Neuron (in vitro differentiated cells): ENCODE data around the gene NECTIN1.

ENCODE experiments used
- H2AFZ ChIP-seq: one replicate; pipeline ENCODE4 v1.6.1; 2013; ENCODE audit warnings: low read depth, mild to moderate bottlenecking, inconsistent platforms, low read length, moderate library complexity
- H3K27me3 ChIP-seq: one replicate; pipeline ENCODE4 v1.6.1; 2013; ENCODE audit warnings: low read length; ENCODE audit not compliant: insufficient read depth
- H3K36me3 ChIP-seq: one replicate; pipeline ENCODE4 v1.6.1; 2013; ENCODE audit warnings: low read length; ENCODE audit not compliant: insufficient read depth
- H3K4me1 ChIP-seq: one replicate; pipeline ENCODE4 v1.6.1; 2013; ENCODE audit warnings: low read length; ENCODE audit not compliant: insufficient read depth
- H3K4me3 ChIP-seq: 2 replicates; pipeline ENCODE4 v1.5.1; 2013; ENCODE audit warnings: mild to moderate bottlenecking, low read length, moderate library complexity
- H3K9me3 ChIP-seq: one replicate; pipeline ENCODE4 v1.6.1; 2013; ENCODE audit warnings: low read length

NECTIN1 gene

DNA sequence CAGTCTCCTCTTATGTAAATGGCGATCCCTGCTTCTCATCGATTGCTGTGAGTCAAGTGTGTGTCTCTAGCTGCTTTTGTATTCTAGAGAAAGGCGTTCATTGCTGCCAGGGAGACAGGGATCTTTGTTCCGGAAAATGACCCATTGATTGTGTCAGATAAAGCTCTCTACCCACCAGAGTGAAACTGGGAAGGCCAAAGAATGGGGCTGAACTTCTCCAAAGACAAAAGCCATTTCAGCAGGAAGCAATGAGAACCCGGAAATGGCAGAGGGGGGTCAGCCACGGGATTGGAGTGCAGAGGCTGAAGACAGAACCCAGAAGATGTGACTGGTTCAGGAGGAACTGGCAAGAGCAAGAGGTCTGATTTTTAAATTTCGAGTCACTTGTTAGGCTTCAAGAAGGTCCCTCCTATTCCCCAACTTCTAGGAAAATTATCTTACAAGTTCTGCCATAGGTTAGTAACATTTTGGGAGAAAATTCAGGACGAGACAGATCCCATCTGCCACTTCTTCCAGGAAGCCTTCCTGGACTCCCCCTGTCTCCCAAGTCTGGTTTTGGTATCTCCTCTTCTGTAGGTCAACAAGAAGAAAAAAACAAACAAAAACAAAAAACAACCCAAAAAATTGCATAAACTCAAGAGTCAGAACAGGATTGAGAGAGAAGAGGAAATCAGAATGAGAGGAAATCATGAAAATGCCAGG lies 110.6 kb downstream of the NECTIN1 start:
- Histone ChIP-seq H2AFZ (no peak overlapping the region), H3K4me1 (peaks cover 21% of the 10 kb centered on the region), H3K27me3 (no peaks in the 10 kb centered on the region), H3K9me3 (no peaks in the 10 kb centered on the region), H3K4me3 (no peak overlapping the region), H3K36me3 (no peaks in the 10 kb centered on the region)

GRCh38 chr11:119617340-119617713 lies 111.7 kb downstream of the NECTIN1 start:
- Histone ChIP-seq H3K27me3 (no peaks in the 10 kb centered on the region), H3K4me1 (peaks cover 21% of the 10 kb centered on the region), H3K9me3 (no peaks in the 10 kb centered on the region), H3K36me3 (no peaks in the 10 kb centered on the region), H2AFZ (no peak overlapping the region), H3K4me3 (no peak overlapping the region)

DNA sequence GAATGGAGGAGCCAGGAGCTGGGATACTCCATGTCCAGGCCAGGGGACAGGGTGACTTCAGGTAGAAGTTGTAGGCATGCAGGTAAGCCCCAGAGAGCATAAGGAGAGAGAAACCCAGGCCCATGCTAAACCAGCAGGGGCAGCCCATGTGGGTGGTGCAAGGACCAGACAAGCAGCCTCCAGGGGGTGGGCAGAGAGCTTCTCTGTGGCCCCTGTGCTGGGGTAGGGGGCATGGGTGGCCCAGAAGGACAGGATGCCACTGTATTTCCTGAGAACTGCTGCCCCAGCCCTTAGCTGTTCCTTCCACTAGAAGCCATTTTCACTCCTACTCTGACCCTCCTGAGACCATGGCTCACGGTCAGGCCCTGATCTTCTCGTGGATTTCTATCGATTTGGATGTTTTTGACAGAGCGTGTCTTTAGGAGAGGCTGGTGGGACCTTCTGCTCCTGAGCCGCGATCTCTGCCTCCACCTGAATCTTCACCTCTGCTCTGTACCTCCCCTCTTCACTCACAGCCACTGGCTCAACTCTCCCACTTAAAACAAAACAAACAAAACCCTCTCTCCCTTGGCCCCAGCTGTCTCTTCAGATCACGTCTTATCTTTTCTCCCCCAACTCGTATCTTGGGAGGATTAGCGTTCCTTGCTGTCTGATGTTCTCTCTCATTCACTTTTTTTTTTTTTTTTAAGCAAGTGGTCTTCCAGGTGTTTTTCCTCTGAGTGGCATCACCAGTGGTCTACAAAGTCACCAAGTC lies 112.2 kb downstream of the NECTIN1 start:
- no peak overlapping the region for H3K4me3 ChIP-seq
- H3K9me3 ChIP-seq: no peaks in the 10 kb centered on the region
- no peaks in the 10 kb centered on the region for H3K36me3 ChIP-seq
- H2AFZ ChIP-seq: no peak overlapping the region
- no peaks in the 10 kb centered on the region for H3K27me3 ChIP-seq
- H3K4me1 ChIP-seq: peaks cover 21% of the 10 kb centered on the region

- no peak overlapping the region for H3K4me3 ChIP-seq
- H2AFZ ChIP-seq: no peak overlapping the region
- H3K27me3 ChIP-seq: no peaks in the 10 kb centered on the region
- H3K36me3 ChIP-seq: no peaks in the 10 kb centered on the region
- H3K4me1 ChIP-seq: peaks cover 21% of the 10 kb centered on the region
- H3K9me3 ChIP-seq: peaks cover 2% of the 10 kb centered on the region
These were observed 113.2 kb downstream of the NECTIN1 start for GRCh38 chr11:119615882-119616196.

DNA sequence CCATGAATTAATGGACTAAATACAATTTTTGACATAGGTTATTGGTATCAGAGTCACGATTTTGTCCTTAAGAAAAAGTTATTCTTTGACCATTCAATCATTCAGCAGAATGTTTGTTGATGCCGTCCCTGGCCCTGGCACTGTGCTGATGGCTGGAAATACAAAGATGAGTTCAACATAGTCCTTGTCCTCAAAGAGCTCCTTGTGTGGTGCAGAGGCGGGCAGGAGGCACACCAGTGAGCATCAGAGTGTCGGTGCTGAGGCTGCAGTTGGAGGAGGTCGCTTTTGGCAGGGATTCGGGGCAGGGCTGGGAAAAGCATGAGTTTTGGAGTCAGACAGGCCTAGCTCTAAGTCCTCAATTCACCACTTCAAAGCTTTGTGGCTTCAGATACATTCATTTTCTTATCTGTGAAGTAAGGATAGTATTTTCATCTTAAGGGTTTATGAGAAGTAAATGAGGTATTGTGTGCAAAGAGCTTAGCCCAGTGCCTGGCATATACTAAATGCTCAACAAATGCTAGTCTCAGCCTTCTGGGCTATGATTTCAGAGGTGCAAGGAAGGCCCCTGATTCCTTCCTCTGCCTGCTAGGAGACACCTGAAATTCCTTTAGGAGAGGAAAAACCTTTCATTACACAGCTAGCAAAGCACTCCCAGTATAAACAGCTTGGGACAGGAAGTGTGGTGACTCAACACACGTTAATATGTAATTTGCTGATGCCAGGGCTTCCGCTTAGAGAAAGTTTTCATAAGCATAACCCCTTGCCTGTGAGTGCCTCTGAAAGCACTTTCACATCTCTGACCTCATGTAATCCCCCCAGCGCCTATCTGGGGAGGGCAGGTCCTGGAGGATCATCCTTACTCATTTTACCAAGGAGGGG lies 113.8 kb downstream of the NECTIN1 start:
- no peak overlapping the region for H3K4me3 ChIP-seq
- H2AFZ ChIP-seq: no peak overlapping the region
- no peaks in the 10 kb centered on the region for H3K27me3 ChIP-seq
- H3K9me3 ChIP-seq: peaks cover 2% of the 10 kb centered on the region
- H3K4me1 ChIP-seq: peaks cover 21% of the 10 kb centered on the region
- H3K36me3 ChIP-seq: no peaks in the 10 kb centered on the region

- Histone ChIP-seq H3K27me3 (no peaks in the 10 kb centered on the region), H3K4me3 (no peak overlapping the region), H3K4me1 (peaks cover 21% of the 10 kb centered on the region), H3K9me3 (peaks cover 2% of the 10 kb centered on the region), H3K36me3 (no peaks in the 10 kb centered on the region), H2AFZ (no peak overlapping the region)
These were observed 114.6 kb downstream of the NECTIN1 start for GRCh38 chr11:119614222-119615002.

DNA sequence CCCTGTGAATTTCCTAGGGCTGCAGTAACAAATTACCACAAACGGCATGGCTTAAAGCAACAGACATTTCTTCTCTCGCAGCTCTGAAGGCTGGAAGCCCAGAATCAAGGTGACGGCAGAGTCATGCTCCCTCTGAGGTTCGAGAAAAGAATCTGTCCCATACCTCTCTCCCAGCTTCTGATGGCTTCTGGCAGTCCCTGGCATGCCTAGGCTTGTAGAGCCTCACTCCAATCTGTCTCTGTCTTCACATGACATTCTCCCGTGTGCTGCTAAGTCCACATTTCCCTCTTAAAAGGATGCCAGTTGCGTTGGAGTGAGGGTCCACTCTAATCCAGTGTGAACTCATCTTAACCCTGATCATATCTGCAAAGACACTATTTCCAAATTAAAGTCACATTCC lies 116.2 kb downstream of the NECTIN1 start:
- Histone ChIP-seq H3K9me3 (peaks cover 2% of the 10 kb centered on the region), H2AFZ (no peak overlapping the region), H3K36me3 (no peaks in the 10 kb centered on the region)

GRCh38 chr11:119610836-119611426 lies 118.1 kb downstream of the NECTIN1 start:
- Histone ChIP-seq H3K36me3 (no peaks in the 10 kb centered on the region), H3K9me3 (peaks cover 2% of the 10 kb centered on the region), H2AFZ (no peak overlapping the region), H3K4me1 (peaks cover 10% of the 10 kb centered on the region), H3K27me3 (no peaks in the 10 kb centered on the region), H3K4me3 (no peak overlapping the region)

More for the DNA sequence above, 116.2 kb downstream of the NECTIN1 start:
- peaks cover 15% of the 10 kb centered on the region for H3K4me1 ChIP-seq
- H3K4me3 ChIP-seq: no peak overlapping the region
- H3K27me3 ChIP-seq: no peaks in the 10 kb centered on the region

DNA sequence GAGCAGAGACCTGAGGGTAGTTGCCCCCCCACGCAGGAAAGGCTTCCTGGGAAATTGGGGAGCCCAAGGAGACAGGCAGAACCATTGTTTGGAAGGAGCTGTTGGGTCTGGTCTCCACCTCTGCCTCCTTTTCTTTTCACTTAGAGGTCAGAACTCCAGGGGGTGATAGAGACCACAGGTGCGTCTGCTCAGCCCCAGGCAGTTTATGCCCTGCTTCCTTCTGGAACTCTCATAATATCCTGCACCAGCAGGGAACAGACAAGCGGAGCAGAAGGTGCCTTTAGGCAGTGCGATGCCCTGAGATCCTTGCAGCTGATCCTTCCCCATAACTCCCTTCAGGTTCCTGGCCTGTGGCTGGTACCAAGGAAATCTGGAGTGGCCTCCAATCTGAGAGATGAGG lies 120.2 kb downstream of the NECTIN1 start:
- no peak overlapping the region for H2AFZ ChIP-seq
- no peaks in the 10 kb centered on the region for H3K36me3 ChIP-seq
- peaks cover 7% of the 10 kb centered on the region for H3K4me1 ChIP-seq
- H3K9me3 ChIP-seq: peaks cover 2% of the 10 kb centered on the region
- no peak overlapping the region for H3K4me3 ChIP-seq
- H3K27me3 ChIP-seq: no peaks in the 10 kb centered on the region

- Histone ChIP-seq H3K4me1 (peaks cover 7% of the 10 kb centered on the region), H3K4me3 (no peak overlapping the region), H3K9me3 (peaks cover 2% of the 10 kb centered on the region), H3K27me3 (no peaks in the 10 kb centered on the region), H3K36me3 (no peaks in the 10 kb centered on the region), H2AFZ (no peak overlapping the region)
These were observed 120.8 kb downstream of the NECTIN1 start for GRCh38 chr11:119608201-119608600.

DNA sequence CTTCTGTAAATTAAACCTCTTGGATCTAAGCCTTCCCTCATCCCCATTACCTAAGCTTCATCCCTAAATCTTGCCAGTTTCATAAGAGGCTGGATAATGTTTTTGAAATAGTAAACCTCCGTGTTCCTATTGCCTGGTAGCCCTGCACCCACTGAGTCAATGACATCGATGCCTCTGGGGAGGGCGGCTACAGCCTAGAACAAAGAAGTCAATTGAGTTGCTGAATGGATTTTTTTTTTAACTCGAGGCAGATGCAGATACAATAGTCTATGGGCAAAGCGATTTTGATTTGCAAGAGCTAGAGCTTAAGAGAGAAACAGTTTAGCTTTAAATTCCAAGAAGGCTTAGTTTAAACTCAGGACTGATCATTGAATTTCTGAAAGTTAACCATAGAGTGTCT lies 121.3 kb downstream of the NECTIN1 start:
- no peak overlapping the region for H3K4me3 ChIP-seq
- no peak overlapping the region for H2AFZ ChIP-seq
- peaks cover 2% of the 10 kb centered on the region for H3K9me3 ChIP-seq
- H3K36me3 ChIP-seq: no peaks in the 10 kb centered on the region
- H3K4me1 ChIP-seq: peaks cover 7% of the 10 kb centered on the region
- no peaks in the 10 kb centered on the region for H3K27me3 ChIP-seq

- Histone ChIP-seq H2AFZ (no peak overlapping the region), H3K4me1 (peaks cover 7% of the 10 kb centered on the region)
These were observed 123.8 kb downstream of the NECTIN1 start for GRCh38 chr11:119605137-119605665.

More at GRCh38 chr11:119605137-119605665, 123.8 kb downstream of the NECTIN1 start:
- Histone ChIP-seq H3K27me3 (no peaks in the 10 kb centered on the region), H3K4me3 (no peak overlapping the region), H3K9me3 (no peaks in the 10 kb centered on the region), H3K36me3 (no peaks in the 10 kb centered on the region)
